ENCODE results near the gene TNNC2.

TNNC2 gene

GRCh38 chr20:45780159-45780558, 47.0 kb downstream of the TNNC2 start:
- TF ChIP-seq GABPA (IDR thresholded peaks at IDR 0.05; ENCODE audit: low read depth): no peak
- no peak for TF ChIP-seq POLR2AphosphoS5 (IDR thresholded peaks at IDR 0.05; ENCODE audit: low read depth)
- no peak for TF ChIP-seq REST (IDR thresholded peaks at IDR 0.05; ENCODE audit: insufficient replicate concordance, low read depth)
- no peak for TF ChIP-seq SPI1 (IDR thresholded peaks at IDR 0.05; ENCODE audit: borderline replicate concordance, low read depth)
- TF ChIP-seq CTCF (IDR thresholded peaks at IDR 0.05; ENCODE audit: insufficient read depth, low read length): no peak
- no peaks in the 10 kb centered on the region for H3K27me3 ChIP-seq (ENCODE audit: insufficient read depth, poor library complexity, severe bottlenecking)
- no peak for DNase-seq (ENCODE audit: low read depth in 1 of 2, low spot score in 1 of 2)
- no peak overlapping the region for H3K27ac ChIP-seq (replicated peaks)
- no peak overlapping the region for H3K4me3 ChIP-seq (replicated peaks; ENCODE audit: insufficient read depth, low read length)

- Histone ChIP-seq H3K4me3 (replicated peaks; ENCODE audit: insufficient read depth, low read length) (no peak overlapping the region), H3K27me3 (ENCODE audit: insufficient read depth, poor library complexity, severe bottlenecking) (no peaks in the 10 kb centered on the region), H3K27ac (replicated peaks) (no peak overlapping the region)
- no peak for DNase-seq (ENCODE audit: low read depth in 1 of 2, low spot score in 1 of 2)
- TF ChIP-seq SPI1 (IDR thresholded peaks at IDR 0.05; ENCODE audit: borderline replicate concordance, low read depth) (no peak), REST (IDR thresholded peaks at IDR 0.05; ENCODE audit: insufficient replicate concordance, low read depth) (no peak), POLR2AphosphoS5 (IDR thresholded peaks at IDR 0.05; ENCODE audit: low read depth) (no peak), CTCF (IDR thresholded peaks at IDR 0.05; ENCODE audit: insufficient read depth, low read length) (no peak), GABPA (IDR thresholded peaks at IDR 0.05; ENCODE audit: low read depth) (no peak)
Measured at GRCh38 chr20:45779011-45779915, 47.8 kb downstream of the TNNC2 start.

- H3K27ac ChIP-seq (replicated peaks): no peak overlapping the region
- no peak for TF ChIP-seq GABPA (IDR thresholded peaks at IDR 0.05; ENCODE audit: low read depth)
- TF ChIP-seq POLR2AphosphoS5 (IDR thresholded peaks at IDR 0.05; ENCODE audit: low read depth): no peak
- TF ChIP-seq CTCF (IDR thresholded peaks at IDR 0.05; ENCODE audit: insufficient read depth, low read length): no peak
- TF ChIP-seq REST (IDR thresholded peaks at IDR 0.05; ENCODE audit: insufficient replicate concordance, low read depth): no peak
- TF ChIP-seq SPI1 (IDR thresholded peaks at IDR 0.05; ENCODE audit: borderline replicate concordance, low read depth): no peak
- DNase-seq (ENCODE audit: low read depth in 1 of 2, low spot score in 1 of 2): no peak
- H3K27me3 ChIP-seq (ENCODE audit: insufficient read depth, poor library complexity, severe bottlenecking): no peaks in the 10 kb centered on the region
- H3K4me3 ChIP-seq (replicated peaks; ENCODE audit: insufficient read depth, low read length): no peak overlapping the region
Measured at GRCh38 chr20:45776931-45777330, 50.2 kb downstream of the TNNC2 start.

Data from HL-60 (cell line).